K562 (cell line): ENCODE results near the gene CDCA4. TPM values are rescaled to one million over a fixed set of nuclear protein-coding genes. Genes with fewer than 3 reads are reported as not detected.

ENCODE experiments used
- ATAC-seq: fragments of 200-7000 bp; cut with Tn5 transposase; 3 replicates; pipeline ENCODE4 v1.9.1; 2020; ENCODE audit warnings: moderate library complexity
- BruUV-seq: library from RNA; stranded (reverse); fragments of 400-500 nt; replicated peaks from 2 replicates; lab custom pipeline; 2021; lab: Mats Ljungman, UMichigan
- CTCF ChIA-PET: fragments of 300-600 bp; formaldehyde crosslinking; extraction: SDS; loops from one replicate; lab custom pipeline; 2021; ENCODE audit warnings: low intra/inter-chr PET ratio; lab: Yijun Ruan, JAX
- POLR2A ChIA-PET: fragments of 300-600, 350-650 bp; sonication (Branson Sonifier 250); formaldehyde crosslinking; extraction: SDS; loops from one replicate; lab custom pipeline; 2021; ENCODE audit warnings: antibody characterized with exemption, inconsistent platforms; lab: Yijun Ruan, JAX
- DNase-seq, 4 experiments: peaks; one replicate each; pipeline versions ENCODE4 v3.0.0 to v3.0.0-alpha.2; 2011 to 2018; ENCODE audit warnings: low spot score in 3 of 4, mixed read lengths in 3 of 4; ENCODE audit errors: extremely low read depth in 1 of 4
- FAIRE-seq: peaks from 2 replicates; lab custom pipeline; 2011; peaks lifted over from hg19 to GRCh38; lab: Jason Lieb, UNC
- H2AFZ ChIP-seq: 2 replicates; pipeline ENCODE4 v1.6.0; 2011; ENCODE audit warnings: low read depth, low read length, control low read depth, inconsistent platforms
- H3K27ac ChIP-seq: fragments of 200-600 bp; 3 replicates; pipeline ENCODE4 v1.8.0; 2011; ENCODE audit warnings: low read depth, mild to moderate bottlenecking, control low read depth, inconsistent platforms, low read length, moderate library complexity, mixed read lengths; ENCODE audit errors: extremely low read depth
- H3K27me3 ChIP-seq, 2 experiments: fragments of 300-600 bp in 1 of 2; 2 replicates in 1 of 2; 3 replicates in 1 of 2; pipeline versions ENCODE4 v1.6.0 to v1.8.0; 2011; ENCODE audit warnings: inconsistent platforms in 2 of 2, low read length in 2 of 2, mild to moderate bottlenecking in 1 of 2, mixed read lengths in 1 of 2, moderate library complexity in 1 of 2; ENCODE audit not compliant: control insufficient read depth in 2 of 2, insufficient read depth in 2 of 2
- H3K36me3 ChIP-seq: fragments of 300-600 bp; 3 replicates; pipeline ENCODE4 v1.8.0; 2011; ENCODE audit warnings: mild to moderate bottlenecking, low read length, inconsistent platforms; ENCODE audit not compliant: control insufficient read depth, insufficient read depth
- H3K4me1 ChIP-seq, 2 experiments: fragments of 200-600 bp in 1 of 2; replicated peaks in 1 of 2; 2 replicates in 1 of 2; 3 replicates in 1 of 2; pipeline versions ENCODE4 v1.5.1 to v1.8.0; 2011; ENCODE audit warnings: inconsistent platforms in 2 of 2, low read length in 2 of 2, mild to moderate bottlenecking in 1 of 2, mixed read lengths in 1 of 2, moderate library complexity in 1 of 2; ENCODE audit not compliant: control insufficient read depth in 2 of 2, insufficient read depth in 2 of 2
- H3K4me2 ChIP-seq: 2 replicates; pipeline ENCODE4 v1.6.1; 2011; ENCODE audit warnings: low read length, control low read depth, inconsistent platforms, mixed read lengths; ENCODE audit not compliant: insufficient read depth
- H3K4me3 ChIP-seq: fragments of 200-600 bp; sonication (generic), shearing (Covaris generic); 2 replicates; pipeline ENCODE4 v1.5.1; 2016; ENCODE audit warnings: control low read depth, inconsistent platforms
- H3K79me2 ChIP-seq: fragments of 200-600 bp; 3 replicates; pipeline ENCODE4 v1.8.0; 2011; ENCODE audit warnings: low read length, inconsistent platforms; ENCODE audit not compliant: control insufficient read depth, insufficient read depth
- H3K9ac ChIP-seq, 2 experiments: 2 replicates each; pipeline versions ENCODE4 v1.6.0 to v1.6.1; 2011; ENCODE audit warnings: low read depth in 2 of 2, low read length in 2 of 2, control low read depth in 1 of 2, inconsistent platforms in 1 of 2, mild to moderate bottlenecking in 1 of 2, mixed read lengths in 1 of 2; ENCODE audit not compliant: insufficient read depth in 1 of 2
- H3K9me1 ChIP-seq: one replicate; pipeline ENCODE4 v1.6.0; 2011; ENCODE audit warnings: inconsistent platforms, mild to moderate bottlenecking, low read length, moderate library complexity; ENCODE audit not compliant: control insufficient read depth, insufficient read depth
- H3K9me3 ChIP-seq: replicated peaks from 2 replicates; pipeline ENCODE4 v1.5.1; 2011; ENCODE audit warnings: low read depth, low read length, inconsistent platforms; ENCODE audit not compliant: control insufficient read depth, insufficient read depth
- H4K20me1 ChIP-seq: replicated peaks from 2 replicates; pipeline ENCODE4 v1.6.1; 2011; ENCODE audit warnings: low read length, inconsistent platforms, mixed read lengths; ENCODE audit not compliant: control insufficient read depth, insufficient read depth
- CBX5 ChIP-seq: IDR thresholded peaks from 2 replicates; pipeline ENCODE4 v1.6.1; 2014; ENCODE audit warnings: low read depth, borderline replicate concordance
- ERF ChIP-seq: fragments of 450-650 bp; formaldehyde crosslinking; IDR thresholded peaks from 2 replicates; pipeline ENCODE4 v1.4.0; 2020; ENCODE audit warnings: mild to moderate bottlenecking, mixed read lengths
- FOXP1 ChIP-seq: sonication (generic); formaldehyde crosslinking; IDR thresholded peaks from 2 replicates; pipeline ENCODE4 v1.8.0; 2022; ENCODE audit warnings: mild to moderate bottlenecking, missing genetic modification reagents
- MYC ChIP-seq, 2 experiments: fragments of 250-450 bp in 1 of 2; sonication (Bioruptor Pico) in 1 of 2; IDR thresholded peaks; 2 replicates each; pipeline versions ENCODE4 v1.5.1 to v1.6.1; 2012 to 2021; ENCODE audit warnings: low read depth in 2 of 2, borderline replicate concordance in 1 of 2, improper control_type of control experiment in 1 of 2, low read length in 1 of 2, mild to moderate bottlenecking in 1 of 2, moderate library complexity in 1 of 2
- NONO ChIP-seq, 2 experiments: fragments of 200-400 bp in 1 of 2; fragments of 450-650 bp in 1 of 2; formaldehyde crosslinking in 1 of 2; IDR thresholded peaks; 2 replicates each; pipeline ENCODE4 v1.6.1; 2017; ENCODE audit warnings: low read depth in 2 of 2, mild to moderate bottlenecking in 2 of 2, moderate library complexity in 2 of 2, low read length in 1 of 2
- RCOR1 ChIP-seq, 2 experiments: IDR thresholded peaks; 2 replicates each; pipeline ENCODE4 v1.6.1; 2012; ENCODE audit warnings: low read depth in 2 of 2, low read length in 2 of 2, borderline replicate concordance in 1 of 2, improper control_type of control experiment in 1 of 2
- SAP30 ChIP-seq: fragments of 200-600 bp; sonication (generic); IDR thresholded peaks from 2 replicates; pipeline ENCODE4 v1.6.1; 2012; ENCODE audit warnings: borderline replicate concordance, low read depth, mild to moderate bottlenecking, moderate library complexity, low read length, control low read depth, inconsistent platforms; ENCODE audit not compliant: insufficient read depth, poor library complexity, severe bottlenecking
- ZFX ChIP-seq: sonication (generic); formaldehyde crosslinking; IDR thresholded peaks from 2 replicates; pipeline ENCODE4 v1.8.0; 2022; ENCODE audit warnings: mild to moderate bottlenecking, missing genetic modification reagents, moderate library complexity
- ZNF354B ChIP-seq: fragments of 250-450 bp; sonication (Bioruptor Pico); IDR thresholded peaks from 2 replicates; pipeline ENCODE4 v1.4.0; 2020
- ZNF75A ChIP-seq: fragments of 450-650 bp; formaldehyde crosslinking; IDR thresholded peaks from 2 replicates; pipeline ENCODE4 v1.4.0; 2020; ENCODE audit warnings: mild to moderate bottlenecking
- WGBS: fragments of 100-300 bp; shearing (Covaris generic); methylation state at CpG from one replicate; pipeline ENCODE4 v1.1.6; 2016; ENCODE audit warnings: low coverage, mixed read lengths; ENCODE audit not compliant: insufficient coverage; ENCODE audit errors: missing lambda C conversion rate; 5-methylcytosine and 5-hydroxymethylcytosine counted together
- in situ Hi-C: fragments of 300-500 bp; cut with MboI; formaldehyde crosslinking; loops from 4 replicates; pipeline ENCODE4 v1.15.0; 2018; ENCODE audit warnings: inconsistent platforms, mixed read lengths
- intact Hi-C: fragments of 100-400 bp; cut with micrococcal nuclease; formaldehyde crosslinking; loops from 2 replicates; pipeline ENCODE4 v1.14.2; 2022
- polyA plus RNA-seq, 8 experiments: library from polyadenylated mRNA; depleted of rRNA in 4 of 8; stranded (reverse) in 5 of 8; unstranded in 3 of 8; fragments of >200 nt; fragmentation: Nextera tagmentation in 2 of 8; fragmentation: Illumina TruSeq in 1 of 8; extraction: Ambion mirVana in 2 of 8; extraction: Trizol in 1 of 8; gene quantifications; 2 replicates each; pipeline versions ENCODE4 v1.2.1 to v1.2.3, GENCODE V29; 2011 to 2014; ENCODE audit warnings: inconsistent platforms in 1 of 8, missing spikeins in 1 of 8
- total RNA-seq, 7 experiments: library from RNA; depleted of rRNA in 6 of 7; stranded (reverse); fragments of >200 nt in 6 of 7; fragmentation: Illumina TruSeq in 2 of 7; extraction: Trizol in 2 of 7; gene quantifications; 2 replicates each; pipeline versions ENCODE4 v1.2.1 to v1.2.3, GENCODE V29; 2011 to 2021; ENCODE audit warnings: low replicate concordance in 1 of 7
- TF ChIP-seq, protein P1 (sequence below): fragments of 250-450 bp; sonication (Bioruptor Pico); IDR thresholded peaks from 2 replicates; pipeline ENCODE4 v1.8.0; 2022; ENCODE audit warnings: moderate library complexity, mild to moderate bottlenecking, inconsistent platforms
- TF ChIP-seq, protein P2 (sequence below): fragments of 450-650 bp; formaldehyde crosslinking; IDR thresholded peaks from 2 replicates; pipeline ENCODE4 v1.4.0; 2020; ENCODE audit warnings: mild to moderate bottlenecking, moderate library complexity
- TF ChIP-seq, protein P3 (sequence below): fragments of 250-450 bp; sonication (Bioruptor Pico); IDR thresholded peaks from 2 replicates; pipeline ENCODE4 v1.4.0; 2020; ENCODE audit warnings: mild to moderate bottlenecking, moderate library complexity, borderline replicate concordance

Gene CDCA4
- total and polyA plus RNA-seq, 9 of the 15 experiments (the other 6 are each of a cell fraction or from before 2014, with no cell fraction given): 6.6 to 44.2 (median 23.0) TPM

DNA sequence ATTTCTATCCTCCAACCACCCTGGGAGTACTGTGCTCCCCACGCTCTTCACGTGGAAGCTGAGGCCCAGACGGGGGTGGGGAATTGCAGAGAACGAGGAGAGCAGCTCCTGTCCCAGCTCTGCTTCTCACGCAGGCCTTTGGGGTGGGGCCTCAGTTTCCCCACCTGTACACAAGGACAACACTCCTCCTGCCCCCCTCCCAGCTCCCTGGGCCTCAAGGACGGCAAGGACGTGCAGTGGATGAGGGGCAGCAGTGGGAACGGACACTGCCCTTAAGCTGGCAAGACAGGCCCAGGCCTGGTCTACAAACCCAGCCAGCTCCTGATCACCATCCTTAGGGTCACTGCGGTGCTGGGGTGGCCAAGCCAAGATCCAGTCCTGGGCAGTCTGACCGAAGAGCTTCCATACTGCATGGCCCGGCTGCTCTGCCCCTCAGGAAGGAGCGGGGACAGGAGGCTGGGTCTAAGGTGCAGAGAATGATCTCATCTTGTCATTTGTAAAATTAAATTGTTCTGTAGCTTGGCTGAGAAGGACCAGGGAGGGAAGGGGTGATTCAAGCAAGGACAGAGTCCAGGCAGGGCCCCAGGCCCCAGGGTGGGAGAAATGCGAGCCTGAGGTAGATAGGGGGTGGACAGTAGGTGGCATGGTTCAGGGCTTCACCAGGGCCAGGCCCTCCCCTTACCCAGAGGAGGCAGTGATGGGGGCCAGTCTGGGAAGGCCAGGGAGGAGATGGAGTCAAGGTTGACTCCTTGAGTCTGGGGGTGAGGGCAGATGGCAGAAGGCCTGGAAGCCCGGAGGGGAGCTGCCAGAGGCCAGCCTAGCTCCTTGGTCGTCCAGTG is 36.6 kb downstream of the CDCA4 start:
- no peaks in the 10 kb centered on the region for H3K36me3 ChIP-seq
- in situ Hi-C loops: no loop called here
- ChIA-PET CTCF (interaction anchor here (1.5 kb wide), 1 partner anchor 9 kb away, joined by 3 read pairs; no protein-coding TSS in a partner anchor), POLR2A (interaction anchor here (0.6 to 1.1 kb wide), 5 partner anchors 11 to 89 kb away, joined by 3 to 4 read pairs (median 3); no protein-coding TSS in a partner anchor)
- DNase-seq: no peak
- intact Hi-C loops: no loop called here
- H3K4me3 ChIP-seq: no peak overlapping the region
- H3K27ac ChIP-seq: no peak overlapping the region
- no peak overlapping the region for H2AFZ ChIP-seq
- H3K9ac ChIP-seq: peak overlapping the region in 1 of 2 experiments; percentile 45; a peak in 2 of 4 replicates
- no peak for ATAC-seq
- BruUV-seq: no TSS peak
- H3K9me3 ChIP-seq: no peaks in the 10 kb centered on the region
- WGBS: 71% methylated on average over 12 of the region's 15 CpGs
- no peaks in the 10 kb centered on the region; the same call in 1 of the 2 replicates for H4K20me1 ChIP-seq
- H3K27me3 ChIP-seq: no peaks in the 10 kb centered on the region
- no peak for FAIRE-seq
- H3K9me1 ChIP-seq: no peaks in the 10 kb centered on the region
- no peaks in the 10 kb centered on the region; the same call in 2 of the 3 replicates for H3K79me2 ChIP-seq
- peaks cover 3 to 47% of the 10 kb centered on the region in 2 experiments; a peak in 4 of 5 replicates for H3K4me1 ChIP-seq
- H3K4me2 ChIP-seq: no peak overlapping the region
- TF ChIP-seq CBX5 (no peak), ZFX (CRISPR knock-in tag) (no peak), MYC (IDR thresholded peaks at IDR 0.05; ENCODE audit: low read depth, low read length) (no peak), MYC (CRISPR knock-in tag; IDR thresholded peaks at IDR 0.05; ENCODE audit: borderline replicate concordance, low read depth) (no peak), NONO (IDR thresholded peaks at IDR 0.05; ENCODE audit: low read depth in 2 of 2, low read length in 1 of 2) (no peak), ERF (CRISPR knock-in tag) (no peak), SAP30 (no peak), ZNF354B (CRISPR knock-in tag) (no peak), RCOR1 (IDR thresholded peaks at IDR 0.05; ENCODE audit: borderline replicate concordance in 1 of 2, low read depth in 2 of 2, low read length in 2 of 2) (no peak), FOXP1 (CRISPR knock-in tag) (no peak), ZNF75A (CRISPR knock-in tag) (no peak)
- TF ChIP-seq, protein P1, sequence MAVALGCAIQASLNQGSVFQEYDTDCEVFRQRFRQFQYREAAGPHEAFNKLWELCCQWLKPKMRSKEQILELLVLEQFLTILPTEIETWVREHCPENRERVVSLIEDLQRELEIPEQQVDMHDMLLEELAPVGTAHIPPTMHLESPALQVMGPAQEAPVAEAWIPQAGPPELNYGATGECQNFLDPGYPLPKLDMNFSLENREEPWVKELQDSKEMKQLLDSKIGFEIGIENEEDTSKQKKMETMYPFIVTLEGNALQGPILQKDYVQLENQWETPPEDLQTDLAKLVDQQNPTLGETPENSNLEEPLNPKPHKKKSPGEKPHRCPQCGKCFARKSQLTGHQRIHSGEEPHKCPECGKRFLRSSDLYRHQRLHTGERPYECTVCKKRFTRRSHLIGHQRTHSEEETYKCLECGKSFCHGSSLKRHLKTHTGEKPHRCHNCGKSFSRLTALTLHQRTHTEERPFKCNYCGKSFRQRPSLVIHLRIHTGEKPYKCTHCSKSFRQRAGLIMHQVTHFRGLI (CRISPR knock-in tag): no peak
- TF ChIP-seq, protein P2, sequence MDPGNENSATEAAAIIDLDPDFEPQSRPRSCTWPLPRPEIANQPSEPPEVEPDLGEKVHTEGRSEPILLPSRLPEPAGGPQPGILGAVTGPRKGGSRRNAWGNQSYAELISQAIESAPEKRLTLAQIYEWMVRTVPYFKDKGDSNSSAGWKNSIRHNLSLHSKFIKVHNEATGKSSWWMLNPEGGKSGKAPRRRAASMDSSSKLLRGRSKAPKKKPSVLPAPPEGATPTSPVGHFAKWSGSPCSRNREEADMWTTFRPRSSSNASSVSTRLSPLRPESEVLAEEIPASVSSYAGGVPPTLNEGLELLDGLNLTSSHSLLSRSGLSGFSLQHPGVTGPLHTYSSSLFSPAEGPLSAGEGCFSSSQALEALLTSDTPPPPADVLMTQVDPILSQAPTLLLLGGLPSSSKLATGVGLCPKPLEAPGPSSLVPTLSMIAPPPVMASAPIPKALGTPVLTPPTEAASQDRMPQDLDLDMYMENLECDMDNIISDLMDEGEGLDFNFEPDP (CRISPR knock-in tag): no peak
- TF ChIP-seq, protein P3, sequence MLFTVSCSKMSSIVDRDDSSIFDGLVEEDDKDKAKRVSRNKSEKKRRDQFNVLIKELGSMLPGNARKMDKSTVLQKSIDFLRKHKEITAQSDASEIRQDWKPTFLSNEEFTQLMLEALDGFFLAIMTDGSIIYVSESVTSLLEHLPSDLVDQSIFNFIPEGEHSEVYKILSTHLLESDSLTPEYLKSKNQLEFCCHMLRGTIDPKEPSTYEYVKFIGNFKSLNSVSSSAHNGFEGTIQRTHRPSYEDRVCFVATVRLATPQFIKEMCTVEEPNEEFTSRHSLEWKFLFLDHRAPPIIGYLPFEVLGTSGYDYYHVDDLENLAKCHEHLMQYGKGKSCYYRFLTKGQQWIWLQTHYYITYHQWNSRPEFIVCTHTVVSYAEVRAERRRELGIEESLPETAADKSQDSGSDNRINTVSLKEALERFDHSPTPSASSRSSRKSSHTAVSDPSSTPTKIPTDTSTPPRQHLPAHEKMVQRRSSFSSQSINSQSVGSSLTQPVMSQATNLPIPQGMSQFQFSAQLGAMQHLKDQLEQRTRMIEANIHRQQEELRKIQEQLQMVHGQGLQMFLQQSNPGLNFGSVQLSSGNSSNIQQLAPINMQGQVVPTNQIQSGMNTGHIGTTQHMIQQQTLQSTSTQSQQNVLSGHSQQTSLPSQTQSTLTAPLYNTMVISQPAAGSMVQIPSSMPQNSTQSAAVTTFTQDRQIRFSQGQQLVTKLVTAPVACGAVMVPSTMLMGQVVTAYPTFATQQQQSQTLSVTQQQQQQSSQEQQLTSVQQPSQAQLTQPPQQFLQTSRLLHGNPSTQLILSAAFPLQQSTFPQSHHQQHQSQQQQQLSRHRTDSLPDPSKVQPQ (CRISPR knock-in tag): no peak
